HepG2 (cell line): ENCODE data around the gene PRSS8. TPM values are rescaled to one million over a fixed set of nuclear protein-coding genes. Genes with fewer than 3 reads are reported as not detected.

Experiments used
- ATAC-seq: fragments of 200-7000 bp; cut with Tn5 transposase; 3 replicates; pipeline ENCODE4 v1.9.1; 2020; ENCODE audit warnings: mild to moderate bottlenecking, moderate library complexity
- BruUV-seq: library from RNA; stranded (reverse); fragments of 400-500 nt; replicated peaks from 2 replicates; lab custom pipeline; 2021; lab: Mats Ljungman, UMichigan
- CTCF ChIA-PET: fragments of 300-600 bp; formaldehyde crosslinking; extraction: SDS; loops from one replicate; lab custom pipeline; 2021; ENCODE audit warnings: low total read pairs, inconsistent platforms, low intra/inter-chr PET ratio; lab: Yijun Ruan, JAX
- POLR2A ChIA-PET: fragments of 350-600 bp; sonication (Branson Sonifier 250); formaldehyde crosslinking; loops from one replicate; lab custom pipeline; 2020; ENCODE audit warnings: antibody characterized with exemption, inconsistent platforms; lab: Yijun Ruan, JAX
- DNase-seq: peaks from one replicate; pipeline ENCODE4 v3.0.0-alpha.2; 2015; ENCODE audit warnings: low spot score
- FAIRE-seq: peaks from 3 replicates; lab custom pipeline; 2011; peaks lifted over from hg19 to GRCh38; lab: Jason Lieb, UNC
- H2AFZ ChIP-seq: one replicate; pipeline ENCODE4 v1.6.1; 2011; ENCODE audit warnings: low read length, inconsistent platforms
- H3K27ac ChIP-seq: fragments of 300-600 bp; 3 replicates; pipeline ENCODE4 v1.8.0; 2011; ENCODE audit warnings: mixed run types, mild to moderate bottlenecking, mixed read lengths, low read length, inconsistent platforms; ENCODE audit not compliant: insufficient read depth; ENCODE audit errors: extremely low read length
- H3K27me3 ChIP-seq, 2 experiments: fragments of 200-600 bp in 1 of 2; 2 replicates in 1 of 2; 3 replicates in 1 of 2; pipeline versions ENCODE4 v1.6.0 to v1.8.0; 2011; ENCODE audit warnings: low read length in 2 of 2, mild to moderate bottlenecking in 2 of 2, moderate library complexity in 2 of 2, inconsistent platforms in 1 of 2; ENCODE audit not compliant: insufficient read depth in 2 of 2, control insufficient read depth in 1 of 2
- H3K36me3 ChIP-seq, 2 experiments: fragments of 200-600 bp in 1 of 2; replicated peaks in 1 of 2; 2 replicates in 1 of 2; 3 replicates in 1 of 2; pipeline versions ENCODE4 v1.5.1 to v1.8.0; 2011; ENCODE audit warnings: low read length in 2 of 2, inconsistent platforms in 1 of 2; ENCODE audit not compliant: insufficient read depth in 2 of 2, control insufficient read depth in 1 of 2
- H3K4me1 ChIP-seq: 2 replicates; pipeline ENCODE4 v1.5.1; 2012; ENCODE audit warnings: low read length, inconsistent platforms; ENCODE audit not compliant: insufficient read depth
- H3K4me2 ChIP-seq: 2 replicates; pipeline ENCODE4 v1.6.0; 2011; ENCODE audit warnings: low read depth, low read length, inconsistent platforms
- H3K4me3 ChIP-seq, 3 experiments: fragments of 200-600 bp in 1 of 3; sonication (generic), shearing (Covaris generic) in 1 of 3; replicated peaks in 1 of 3; 2 replicates each; pipeline ENCODE4 v1.5.1; 2011 to 2016; ENCODE audit warnings: low read length in 3 of 3, inconsistent platforms in 2 of 3, low read depth in 2 of 3, mild to moderate bottlenecking in 2 of 3, control low read depth in 1 of 3, mixed read lengths in 1 of 3; ENCODE audit not compliant: insufficient read depth in 1 of 3
- H3K79me2 ChIP-seq: one replicate; pipeline ENCODE4 v1.6.1; 2011; ENCODE audit warnings: low read length, inconsistent platforms; ENCODE audit not compliant: insufficient read depth
- H3K9ac ChIP-seq: 2 replicates; pipeline ENCODE4 v1.6.0; 2011; ENCODE audit warnings: mild to moderate bottlenecking, low read depth, low read length, inconsistent platforms; ENCODE audit not compliant: insufficient read depth
- H3K9me3 ChIP-seq: 2 replicates; pipeline ENCODE4 v1.5.1; 2012; ENCODE audit warnings: mild to moderate bottlenecking, low read length
- H4K20me1 ChIP-seq: 2 replicates; pipeline ENCODE4 v1.6.0; 2011; ENCODE audit warnings: inconsistent platforms, mild to moderate bottlenecking, low read length, moderate library complexity; ENCODE audit not compliant: insufficient read depth
- ARID2 ChIP-seq: sonication (generic); formaldehyde crosslinking; IDR thresholded peaks from 2 replicates; pipeline ENCODE4 v1.8.1; 2022; ENCODE audit warnings: mild to moderate bottlenecking, missing genetic modification reagents, borderline replicate concordance
- HMGXB3 ChIP-seq: sonication (generic); formaldehyde crosslinking; IDR thresholded peaks from 2 replicates; pipeline ENCODE4 v1.4.0; 2020; ENCODE audit warnings: missing genetic modification reagents, borderline replicate concordance
- HNRNPUL1 ChIP-seq: fragments of 200-400 bp; formaldehyde crosslinking; IDR thresholded peaks from 2 replicates; pipeline ENCODE4 v1.6.1; 2017; ENCODE audit warnings: low read depth, mild to moderate bottlenecking, low read length, moderate library complexity
- PRMT3 ChIP-seq: sonication (generic); formaldehyde crosslinking; IDR thresholded peaks from 2 replicates; pipeline ENCODE4 v1.8.1; 2022; ENCODE audit warnings: low read depth, mild to moderate bottlenecking, moderate library complexity, missing genetic modification reagents, borderline replicate concordance
- RAD21 ChIP-seq: fragments of 450-650 bp; formaldehyde crosslinking; IDR thresholded peaks from 2 replicates; pipeline ENCODE4 v1.5.0; 2020; ENCODE audit warnings: mild to moderate bottlenecking
- TRIM24 ChIP-seq: sonication (generic); formaldehyde crosslinking; IDR thresholded peaks from 2 replicates; pipeline ENCODE4 v1.8.0; 2022; ENCODE audit warnings: mild to moderate bottlenecking, missing genetic modification reagents
- ZNF296 ChIP-seq: sonication (generic); formaldehyde crosslinking; conservative IDR thresholded peaks from 2 replicates; pipeline ENCODE4 v1.5.0; 2020; ENCODE audit warnings: mild to moderate bottlenecking, missing genetic modification reagents
- WGBS: methylation state at CpG from one replicate; pipeline ENCODE4 v1.1.6; 2017; ENCODE audit warnings: low lambda C conversion rate; 5-methylcytosine and 5-hydroxymethylcytosine counted together
- in situ Hi-C: cut with HindIII; loops from 2 replicates; pipeline ENCODE4 v1.10.0; 2017; ENCODE audit warnings: low pct_unique_long_range_greater_than_20kb; ENCODE audit not compliant: extremely low pct_ligation_motif_present
- intact Hi-C: fragments of 100-400 bp; cut with micrococcal nuclease; formaldehyde crosslinking; loops from one replicate; pipeline ENCODE4 v1.10.0; 2022; ENCODE audit not compliant: unreplicated experiment
- polyA plus RNA-seq, 8 experiments: library from polyadenylated mRNA; depleted of rRNA in 3 of 8; stranded (reverse) in 7 of 8; unstranded in 1 of 8; fragments of >200 nt; fragmentation: Illumina TruSeq in 4 of 8; extraction: Trizol in 4 of 8; gene quantifications; 2 replicates each; pipeline versions ENCODE4 v1.2.1 to v1.2.3, GENCODE V29; 2011 to 2016; ENCODE audit warnings: low read depth in 4 of 8, missing spikeins in 1 of 8, mixed read lengths in 1 of 8; ENCODE audit not compliant: insufficient read depth in 1 of 8
- total RNA-seq, 5 experiments: library from RNA; depleted of rRNA; stranded (reverse); fragments of >200 nt; fragmentation: Illumina TruSeq; extraction: Trizol; gene quantifications; 2 replicates each; pipeline ENCODE4 v1.2.3, GENCODE V29; 2016; ENCODE audit warnings: low read depth in 1 of 5
- TF ChIP-seq, protein P1 (sequence below): sonication (generic); formaldehyde crosslinking; IDR thresholded peaks from 2 replicates; pipeline ENCODE4 v1.4.0; 2020; ENCODE audit warnings: missing genetic modification reagents, mild to moderate bottlenecking, borderline replicate concordance
- TF ChIP-seq, protein P2 (sequence below): sonication (generic); formaldehyde crosslinking; IDR thresholded peaks from 2 replicates; pipeline ENCODE4 v1.4.0; 2020; ENCODE audit warnings: missing genetic modification reagents, borderline replicate concordance
- TF ChIP-seq, protein P3 (sequence below): sonication (generic); formaldehyde crosslinking; conservative IDR thresholded peaks from 2 replicates; pipeline ENCODE4 v1.8.0; 2022; ENCODE audit warnings: missing genetic modification reagents

PRSS8 gene
- total and polyA plus RNA-seq, 2 of the 13 experiments (the other 11 are each of a cell fraction or from before 2014, with no cell fraction given) = 2.6 to 7.2 TPM

GRCh38 chr16:31181102-31181830 lies 45.7 kb upstream of the PRSS8 start:
- ChIA-PET CTCF (no interaction called here), POLR2A (interaction anchor here (0.6 to 2.5 kb wide), 27 partner anchors 8 to 532 kb away, joined by 3 to 65 read pairs (median 9); partner anchors contain the start of genes ARMC5, KAT8, ORAI3 and PHKG2)
- intact Hi-C loops (no loop called here), in situ Hi-C loops (no loop called here)
- H3K4me2 ChIP-seq = peak overlapping the region; percentile 90
- H3K9me3 ChIP-seq = no peaks in the 10 kb centered on the region
- H2AFZ ChIP-seq = no peak overlapping the region
- H3K9ac ChIP-seq = peak overlapping the region; percentile 98
- no peaks in the 10 kb centered on the region; a peak in 1 of 5 replicates for H3K27me3 ChIP-seq
- H3K36me3 ChIP-seq = peaks cover 25 to 45% of the 10 kb centered on the region in 2 experiments
- peaks cover 67% of the 10 kb centered on the region for H3K79me2 ChIP-seq
- ATAC-seq (peak; percentile 1; the same call in 2 of the 3 replicates), DNase-seq (no peak), FAIRE-seq (no peak)
- H3K27ac ChIP-seq = peak overlapping the region; percentile 94
- H3K4me1 ChIP-seq = peaks cover 64% of the 10 kb centered on the region
- WGBS = 1% methylated on average over 31 of the region's 31 CpGs
- peaks cover 57% of the 10 kb centered on the region for H4K20me1 ChIP-seq
- peak overlapping the region; percentile 90 to 93 (median 93) for H3K4me3 ChIP-seq
- BruUV-seq = TSS peak; percentile 46
- TF ChIP-seq HNRNPUL1 (no peak), ZNF296 (CRISPR knock-in tag) (0 out of 2 replicates have a peak, but pooled peaks have one; percentile 46), RAD21 (no peak), TRIM24 (CRISPR knock-in tag) (no peak), ARID2 (no peak), PRMT3 (CRISPR knock-in tag) (no peak), HMGXB3 (CRISPR knock-in tag) (no peak)
- TF ChIP-seq, protein P1, sequence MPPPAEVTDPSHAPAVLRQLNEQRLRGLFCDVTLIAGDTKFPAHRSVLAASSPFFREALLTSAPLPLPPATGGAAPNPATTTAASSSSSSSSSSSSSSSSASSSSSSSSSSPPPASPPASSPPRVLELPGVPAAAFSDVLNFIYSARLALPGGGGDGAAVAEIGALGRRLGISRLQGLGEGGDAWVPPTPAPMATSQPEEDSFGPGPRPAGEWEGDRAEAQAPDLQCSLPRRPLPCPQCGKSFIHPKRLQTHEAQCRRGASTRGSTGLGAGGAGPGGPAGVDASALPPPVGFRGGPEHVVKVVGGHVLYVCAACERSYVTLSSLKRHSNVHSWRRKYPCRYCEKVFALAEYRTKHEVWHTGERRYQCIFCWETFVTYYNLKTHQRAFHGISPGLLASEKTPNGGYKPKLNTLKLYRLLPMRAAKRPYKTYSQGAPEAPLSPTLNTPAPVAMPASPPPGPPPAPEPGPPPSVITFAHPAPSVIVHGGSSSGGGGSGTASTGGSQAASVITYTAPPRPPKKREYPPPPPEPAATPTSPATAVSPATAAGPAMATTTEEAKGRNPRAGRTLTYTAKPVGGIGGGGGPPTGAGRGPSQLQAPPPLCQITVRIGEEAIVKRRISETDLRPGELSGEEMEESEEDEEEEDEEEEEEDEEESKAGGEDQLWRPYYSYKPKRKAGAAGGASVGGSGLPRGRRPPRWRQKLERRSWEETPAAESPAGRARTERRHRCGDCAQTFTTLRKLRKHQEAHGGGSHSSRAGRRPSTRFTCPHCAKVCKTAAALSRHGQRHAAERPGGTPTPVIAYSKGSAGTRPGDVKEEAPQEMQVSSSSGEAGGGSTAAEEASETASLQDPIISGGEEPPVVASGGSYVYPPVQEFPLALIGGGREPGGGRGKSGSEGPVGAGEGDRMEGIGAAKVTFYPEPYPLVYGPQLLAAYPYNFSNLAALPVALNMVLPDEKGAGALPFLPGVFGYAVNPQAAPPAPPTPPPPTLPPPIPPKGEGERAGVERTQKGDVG (CRISPR knock-in tag) = no peak
- TF ChIP-seq, protein P2, sequence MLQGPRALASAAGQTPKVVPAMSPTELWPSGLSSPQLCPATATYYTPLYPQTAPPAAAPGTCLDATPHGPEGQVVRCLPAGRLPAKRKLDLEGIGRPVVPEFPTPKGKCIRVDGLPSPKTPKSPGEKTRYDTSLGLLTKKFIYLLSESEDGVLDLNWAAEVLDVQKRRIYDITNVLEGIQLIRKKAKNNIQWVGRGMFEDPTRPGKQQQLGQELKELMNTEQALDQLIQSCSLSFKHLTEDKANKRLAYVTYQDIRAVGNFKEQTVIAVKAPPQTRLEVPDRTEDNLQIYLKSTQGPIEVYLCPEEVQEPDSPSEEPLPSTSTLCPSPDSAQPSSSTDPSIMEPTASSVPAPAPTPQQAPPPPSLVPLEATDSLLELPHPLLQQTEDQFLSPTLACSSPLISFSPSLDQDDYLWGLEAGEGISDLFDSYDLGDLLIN (CRISPR knock-in tag) = 0 out of 2 replicates have a peak, but pooled peaks have one; percentile 46
- TF ChIP-seq, protein P3, sequence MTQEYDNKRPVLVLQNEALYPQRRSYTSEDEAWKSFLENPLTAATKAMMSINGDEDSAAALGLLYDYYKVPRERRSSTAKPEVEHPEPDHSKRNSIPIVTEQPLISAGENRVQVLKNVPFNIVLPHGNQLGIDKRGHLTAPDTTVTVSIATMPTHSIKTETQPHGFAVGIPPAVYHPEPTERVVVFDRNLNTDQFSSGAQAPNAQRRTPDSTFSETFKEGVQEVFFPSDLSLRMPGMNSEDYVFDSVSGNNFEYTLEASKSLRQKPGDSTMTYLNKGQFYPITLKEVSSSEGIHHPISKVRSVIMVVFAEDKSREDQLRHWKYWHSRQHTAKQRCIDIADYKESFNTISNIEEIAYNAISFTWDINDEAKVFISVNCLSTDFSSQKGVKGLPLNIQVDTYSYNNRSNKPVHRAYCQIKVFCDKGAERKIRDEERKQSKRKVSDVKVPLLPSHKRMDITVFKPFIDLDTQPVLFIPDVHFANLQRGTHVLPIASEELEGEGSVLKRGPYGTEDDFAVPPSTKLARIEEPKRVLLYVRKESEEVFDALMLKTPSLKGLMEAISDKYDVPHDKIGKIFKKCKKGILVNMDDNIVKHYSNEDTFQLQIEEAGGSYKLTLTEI (CRISPR knock-in tag) = no peak
